HG02759 (cell line): ENCODE measurements around the gene OLFML1.

Experiments
- ATAC-seq: cut with Tn5 transposase; IDR thresholded peaks from one replicate; pipeline ENCODE4 v1.9.1; 2021; ENCODE audit warnings: mild to moderate bottlenecking, moderate library complexity; ENCODE audit not compliant: unreplicated experiment

The OLFML1 gene

DNA sequence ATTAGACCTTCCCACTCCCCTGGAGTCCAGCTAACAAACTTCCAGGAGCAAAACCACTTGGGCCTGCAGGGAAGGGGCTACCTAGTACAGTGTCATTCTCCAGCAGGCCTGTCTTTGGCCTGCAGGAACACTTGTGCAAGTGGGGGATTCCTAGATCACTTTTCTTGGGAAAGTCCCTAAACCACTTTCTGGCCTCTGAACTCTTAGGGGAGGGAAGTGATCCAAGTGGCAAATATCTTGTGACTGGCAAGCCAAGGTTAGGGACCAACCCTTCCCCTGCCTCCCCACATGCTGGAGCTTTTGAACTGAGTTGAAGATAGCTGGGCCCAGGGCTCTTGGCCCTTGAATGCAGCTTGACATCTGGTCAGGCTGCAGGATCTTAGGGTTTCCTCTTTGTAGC, 45.7 kb downstream of the OLFML1 start:
- peak; percentile 50 for ATAC-seq

GRCh38 chr11:7532405-7533145, 47.3 kb downstream of the OLFML1 start:
- ATAC-seq, result no peak

DNA sequence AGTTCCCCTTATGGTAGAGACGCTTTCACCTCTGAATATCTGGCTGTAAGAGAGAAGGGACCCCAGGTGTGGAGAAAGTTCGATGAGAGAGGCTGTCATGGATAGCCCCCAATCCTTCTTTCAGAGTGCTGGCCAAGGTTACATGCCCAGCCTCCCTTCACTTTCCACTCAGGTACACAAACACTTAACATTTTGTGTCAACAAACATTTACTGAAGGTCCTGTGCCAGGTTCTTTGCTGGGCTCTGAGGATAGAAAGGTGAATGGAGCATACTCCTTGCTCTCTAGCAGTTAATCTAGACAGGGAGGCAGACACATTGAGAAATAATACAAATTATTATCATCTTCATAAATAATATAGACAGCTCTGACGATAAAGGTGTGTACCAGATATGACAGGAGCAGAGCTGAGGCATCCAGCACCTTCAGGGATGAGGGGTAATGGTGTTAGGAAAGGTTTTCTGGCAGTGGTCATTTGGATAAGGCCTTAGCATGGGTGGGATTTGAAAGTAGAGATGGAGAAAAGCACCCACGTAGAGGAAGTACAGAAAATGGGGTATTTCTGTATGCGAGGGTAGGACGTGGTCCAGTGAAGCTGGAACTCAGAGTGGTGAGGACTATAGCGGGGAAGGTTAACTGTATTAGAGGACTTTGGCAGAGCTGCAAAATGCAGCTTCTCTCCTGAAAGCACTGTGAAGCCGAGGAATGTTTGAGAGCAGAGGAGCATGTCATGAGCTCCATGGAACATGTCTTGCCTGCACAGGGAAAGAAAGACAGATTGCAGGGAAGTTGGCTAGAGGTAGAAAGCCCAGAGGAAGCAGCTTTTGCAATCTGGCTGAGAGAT, 48.1 kb downstream of the OLFML1 start:
- ATAC-seq, result peak; percentile 33

GRCh38 chr11:7534042-7534378, 48.7 kb downstream of the OLFML1 start:
- peak; percentile 59 for ATAC-seq

GRCh38 chr11:7536100-7536499, 50.8 kb downstream of the OLFML1 start:
- ATAC-seq, result no peak

GRCh38 chr11:7537265-7537664, 52.0 kb downstream of the OLFML1 start:
- no peak for ATAC-seq

DNA sequence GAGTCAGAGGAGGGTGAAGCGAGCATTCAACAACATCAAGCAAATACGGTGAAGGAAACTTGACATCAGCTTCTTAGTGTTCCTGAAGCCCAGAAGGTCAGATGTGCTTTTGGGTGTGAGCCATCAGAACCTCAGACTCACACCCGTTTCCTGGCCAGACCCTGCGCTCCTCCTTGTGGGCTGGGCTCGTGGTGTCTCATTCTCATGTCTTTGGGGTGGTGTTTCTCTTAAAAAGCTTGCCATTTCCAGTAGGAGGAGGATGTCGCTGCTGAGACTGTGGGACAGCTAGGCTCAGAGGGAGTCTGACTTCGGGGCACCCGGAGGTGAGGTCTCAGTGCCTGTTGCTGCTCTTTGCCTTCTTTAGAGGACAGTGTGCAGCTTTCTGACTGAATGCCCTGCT, 52.7 kb downstream of the OLFML1 start:
- ATAC-seq, result no peak

GRCh38 chr11:7538466-7539454, 53.5 kb downstream of the OLFML1 start:
- no peak for ATAC-seq

DNA sequence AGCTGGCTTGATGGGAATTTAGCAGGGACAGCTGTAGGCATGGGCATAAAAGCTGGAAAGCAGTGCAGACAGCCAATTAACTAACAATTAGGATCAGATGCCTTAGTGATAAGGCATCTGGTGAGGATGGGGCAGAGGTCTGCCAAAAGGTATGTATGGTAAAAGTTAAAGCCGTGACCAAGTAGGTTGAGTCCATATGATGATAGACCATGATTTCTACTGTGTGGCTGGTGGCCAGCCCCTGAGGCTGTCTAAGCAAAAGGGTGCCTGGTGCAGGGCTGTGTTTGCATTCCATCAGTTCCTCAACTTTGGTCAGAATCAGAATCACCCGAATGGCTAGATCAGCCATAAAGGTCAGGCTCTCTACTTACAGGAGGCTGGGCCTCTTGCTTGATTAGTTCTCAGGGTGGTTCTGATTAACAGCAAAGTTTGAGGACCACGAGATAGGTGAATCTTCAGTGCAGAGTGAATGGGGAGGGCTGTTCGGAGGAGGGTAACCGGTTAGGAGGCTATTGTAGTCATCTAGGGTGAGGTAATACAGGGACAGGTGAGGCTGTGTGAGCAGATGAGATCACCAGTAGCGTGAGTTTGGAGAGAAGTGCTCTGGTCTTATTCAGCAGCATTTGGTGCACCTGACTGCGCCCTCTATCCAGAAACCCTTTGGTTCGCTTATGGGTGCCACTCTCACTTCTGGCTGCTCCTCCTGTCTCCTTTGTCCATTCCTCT, 55.7 kb downstream of the OLFML1 start:
- ATAC-seq, result no peak

DNA sequence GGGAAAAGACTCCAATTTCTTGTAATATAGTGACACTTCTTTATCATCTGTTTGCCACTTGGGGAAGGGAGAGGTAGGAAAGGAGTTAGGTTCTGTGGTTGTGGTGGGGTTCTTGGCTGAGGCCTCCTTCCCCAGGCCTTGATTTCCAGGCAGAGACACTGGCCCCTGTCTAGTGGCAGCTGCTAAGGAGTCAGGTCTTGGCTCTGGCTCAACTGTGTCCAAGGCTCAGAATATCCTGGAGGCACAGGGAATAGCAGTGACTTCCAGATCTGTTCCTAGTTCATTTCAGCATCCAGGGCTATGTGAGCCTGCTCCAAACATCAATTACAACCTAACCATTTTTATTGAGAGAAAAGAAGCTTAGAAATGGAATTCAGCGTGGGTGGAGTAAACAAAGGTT, 58.0 kb downstream of the OLFML1 start:
- ATAC-seq, result no peak

DNA sequence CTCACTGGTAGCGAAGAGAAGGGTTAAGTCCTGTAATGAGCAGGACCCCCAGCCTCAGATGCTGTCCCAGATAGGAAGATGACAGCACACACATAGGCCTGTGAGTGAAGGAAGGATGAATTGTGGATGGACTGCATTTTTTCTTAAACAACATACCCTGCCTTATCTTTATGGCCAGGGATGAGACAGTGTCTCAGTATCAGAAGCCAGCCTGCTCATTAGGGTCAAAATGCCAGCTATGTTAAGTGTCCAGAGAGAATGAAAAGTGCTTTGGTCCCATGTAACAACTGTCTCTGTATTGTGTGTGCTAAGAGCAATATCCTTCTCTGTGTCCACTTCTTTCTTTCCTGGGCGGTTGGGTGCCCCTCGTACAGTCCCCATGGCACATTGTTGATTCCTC, 58.7 kb downstream of the OLFML1 start:
- no peak for ATAC-seq

DNA sequence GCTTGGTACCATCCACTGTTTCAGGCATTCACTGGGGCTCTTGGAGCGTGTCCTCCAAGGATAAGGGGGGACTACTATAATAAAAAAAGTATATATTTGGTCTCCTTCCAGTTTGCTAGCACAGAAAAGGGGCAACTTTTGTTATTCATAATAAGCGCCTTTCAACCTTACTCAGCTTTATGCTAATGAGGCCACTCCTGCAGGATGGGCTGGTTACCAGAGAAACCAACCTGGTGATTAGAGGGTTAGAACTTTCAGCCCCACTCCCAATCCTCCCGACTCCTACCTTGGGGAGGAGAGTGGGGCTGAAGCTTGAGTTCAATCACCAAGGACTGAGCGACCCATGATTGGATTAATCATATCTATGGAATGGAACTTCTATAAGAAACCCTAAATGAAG, 60.3 kb downstream of the OLFML1 start:
- no peak for ATAC-seq

DNA sequence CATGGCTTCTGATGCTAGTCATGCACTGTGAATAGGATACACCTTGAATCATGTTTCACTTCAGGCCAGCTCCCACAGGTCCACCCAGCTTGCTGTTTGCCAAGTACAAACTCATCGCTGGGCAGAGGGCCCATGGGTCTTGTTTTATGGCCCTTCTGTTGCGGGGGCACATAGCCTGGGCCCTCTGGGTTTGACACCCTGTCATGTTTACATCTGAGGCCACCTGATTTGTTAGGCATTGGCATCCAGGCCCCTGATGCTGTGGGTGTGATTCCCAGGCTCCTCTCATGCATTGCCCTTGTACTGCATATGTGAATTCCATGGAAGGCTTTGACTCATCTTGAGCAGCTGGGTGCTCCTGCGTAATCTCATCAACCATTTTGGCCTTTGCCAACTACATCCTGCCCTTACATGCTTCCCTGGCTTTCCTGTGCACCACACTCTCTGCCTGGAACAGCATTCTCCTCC, 61.1 kb downstream of the OLFML1 start:
- ATAC-seq, result no peak

DNA sequence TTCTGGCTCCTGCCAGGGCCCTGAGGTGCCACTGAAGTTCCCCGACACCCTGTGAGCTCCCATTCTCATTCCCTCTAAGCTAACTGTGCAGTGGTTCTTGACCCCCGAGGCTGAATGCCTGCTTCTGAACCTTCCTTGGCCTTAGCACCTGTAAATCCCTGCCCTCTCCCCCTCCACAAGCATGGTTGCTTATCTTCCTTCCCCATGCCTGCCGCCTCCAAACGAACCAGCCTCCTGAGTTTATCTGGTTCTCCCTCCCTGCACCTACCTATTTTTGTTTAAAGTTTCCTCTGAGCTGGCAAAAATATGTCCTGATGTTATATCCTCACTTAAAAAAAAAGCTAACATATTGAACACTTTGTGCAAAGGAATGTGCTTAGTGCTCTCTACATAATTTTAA, 62.4 kb downstream of the OLFML1 start:
- no peak for ATAC-seq

DNA sequence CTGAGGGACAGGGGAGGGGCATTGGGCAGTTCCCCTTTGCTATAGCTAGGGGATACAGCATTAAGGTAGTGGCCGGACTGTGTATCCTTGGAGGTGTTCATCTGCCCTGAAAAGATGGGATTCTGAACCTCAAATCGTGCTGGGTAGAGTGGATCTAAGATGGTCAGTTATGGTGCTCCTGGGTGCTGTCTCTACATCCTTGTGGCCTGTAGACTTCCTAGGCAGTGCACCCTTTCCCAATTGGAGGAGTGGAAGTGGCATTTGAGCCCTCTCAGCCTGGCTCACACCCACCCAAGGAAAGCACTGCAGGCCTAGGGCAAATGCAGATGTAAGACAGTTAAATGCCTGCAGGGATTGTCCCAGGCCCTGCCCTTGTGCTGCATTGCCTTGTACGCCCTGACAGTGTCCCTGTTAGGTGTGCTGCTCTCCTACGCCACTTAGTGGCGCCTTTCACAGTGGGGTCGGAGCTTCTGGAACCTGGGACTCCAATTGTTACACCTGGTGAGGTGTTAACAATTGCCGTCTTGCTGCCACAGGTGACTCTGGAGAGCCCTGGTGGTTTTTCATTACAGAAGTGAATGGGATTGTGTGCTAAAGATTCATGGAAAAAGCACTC, 63.5 kb downstream of the OLFML1 start:
- peak; percentile 77 for ATAC-seq

- no peak for ATAC-seq
Measured at GRCh38 chr11:7549681-7550080, 64.4 kb downstream of the OLFML1 start.

DNA sequence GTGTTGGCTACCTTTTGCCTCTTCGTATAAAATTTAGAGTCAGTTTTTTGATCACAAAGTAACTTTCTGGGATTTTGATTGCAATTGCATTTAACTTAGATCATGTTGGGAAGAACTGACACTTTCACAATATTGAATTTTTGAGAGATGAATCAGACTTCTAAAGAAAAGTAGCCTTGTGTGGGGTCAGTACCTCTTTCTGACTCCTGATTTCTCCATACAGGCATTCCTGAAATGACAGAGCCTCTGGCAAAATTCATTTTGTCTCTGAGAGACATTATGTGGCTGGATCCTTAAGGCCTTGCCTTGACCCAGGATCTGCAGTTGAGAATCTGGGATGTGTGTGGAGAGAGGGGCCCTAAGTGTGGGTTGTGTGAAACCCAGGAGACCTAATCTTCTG, 66.3 kb downstream of the OLFML1 start:
- ATAC-seq, result no peak

GRCh38 chr11:7552666-7553065, 67.4 kb downstream of the OLFML1 start:
- no peak for ATAC-seq

DNA sequence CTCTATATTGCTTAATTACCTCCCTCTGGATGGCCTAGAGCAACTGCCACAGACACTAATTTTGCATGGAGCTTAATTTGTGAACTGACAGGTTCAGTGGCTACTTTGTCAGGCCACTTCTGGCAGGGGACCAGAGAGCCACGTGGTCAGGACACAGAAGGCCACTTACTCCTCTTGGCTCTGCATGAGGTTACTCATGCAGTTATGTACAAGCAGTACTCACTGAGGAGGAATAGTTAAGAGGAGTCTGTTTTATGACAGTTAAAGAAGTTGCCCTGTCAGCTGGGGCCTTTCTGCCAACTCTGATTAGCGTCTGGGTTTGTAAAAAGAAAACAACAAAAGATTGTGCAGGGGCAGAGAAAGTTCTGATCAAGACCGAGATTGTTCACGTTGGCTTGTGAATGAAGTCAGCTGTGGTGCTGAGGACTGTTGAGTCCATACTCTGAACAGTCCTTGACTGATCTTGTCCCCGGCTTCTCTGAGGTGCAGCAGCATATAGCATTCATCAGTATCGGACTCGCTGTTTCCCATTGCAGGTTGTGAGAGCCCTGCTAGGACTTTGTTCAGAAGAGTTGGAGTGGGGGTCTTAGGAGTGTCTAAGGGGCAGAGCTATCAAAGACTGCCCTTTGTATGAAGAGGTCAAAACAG, 69.9 kb downstream of the OLFML1 start:
- ATAC-seq, result no peak

DNA sequence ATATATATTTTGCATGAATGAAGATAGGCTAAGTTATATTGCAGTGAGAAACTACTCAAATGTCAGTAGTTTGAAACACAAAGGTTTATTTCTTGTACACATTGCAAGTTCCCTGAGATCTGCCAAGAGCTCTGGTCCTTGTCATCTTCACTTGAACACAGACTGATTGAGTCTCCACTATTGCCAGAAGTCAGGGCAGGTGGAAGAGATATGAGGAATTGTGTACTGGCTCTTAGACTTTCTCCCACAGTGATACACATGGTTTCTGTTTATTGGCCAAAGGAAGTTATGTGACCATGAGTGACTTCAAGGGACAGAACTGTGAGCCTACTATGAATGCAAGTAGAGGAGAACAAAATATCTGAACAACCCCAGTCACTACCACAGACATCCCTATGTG, 72.7 kb downstream of the OLFML1 start:
- ATAC-seq, result no peak
